ENCODE data around the gene P2RY2.
A peak's percentile ranks its signal among the peaks of the same experiment; 100 is the strongest.

The P2RY2 gene

DNA sequence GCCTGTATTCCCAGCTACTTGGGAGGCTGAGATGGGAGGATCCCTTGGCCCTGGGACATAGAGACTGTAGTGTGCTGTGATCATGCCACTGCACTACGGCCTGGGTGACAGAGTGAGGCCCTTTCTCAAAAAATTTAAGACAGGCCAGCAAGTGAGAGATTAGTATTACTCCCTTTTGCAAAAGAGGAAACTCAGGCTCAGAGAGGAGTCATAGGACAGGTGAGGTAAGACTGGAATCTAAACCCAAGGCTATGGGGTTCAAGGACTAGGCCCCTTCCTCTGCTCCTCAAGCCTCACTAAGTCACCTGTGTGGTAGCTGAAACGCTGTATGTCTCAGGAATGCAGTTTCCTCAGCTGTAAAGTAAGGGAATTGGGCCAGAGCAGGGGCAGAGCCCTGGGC, 1.6 kb upstream of the P2RY2 start:
- Histone ChIP-seq H3K36me3 (ENCODE audit: low read depth) (no peaks in the 10 kb centered on the region), H3K9me3 (ENCODE audit: severe bottlenecking) (no peaks in the 10 kb centered on the region), H3K4me1 (ENCODE audit: insufficient read depth, poor library complexity, severe bottlenecking) (no peaks in the 10 kb centered on the region), H3K27ac (ENCODE audit: poor library complexity, severe bottlenecking) (no peak overlapping the region), H3K4me3 (ENCODE audit: severe bottlenecking) (no peak overlapping the region), H3K27me3 (ENCODE audit: insufficient read depth, poor library complexity, severe bottlenecking) (no peaks in the 10 kb centered on the region)
- ATAC-seq (ENCODE audit: low read depth) (no peak), DNase-seq (ENCODE audit: low spot score) (peak; percentile 2)
- TF ChIP-seq, protein P1, sequence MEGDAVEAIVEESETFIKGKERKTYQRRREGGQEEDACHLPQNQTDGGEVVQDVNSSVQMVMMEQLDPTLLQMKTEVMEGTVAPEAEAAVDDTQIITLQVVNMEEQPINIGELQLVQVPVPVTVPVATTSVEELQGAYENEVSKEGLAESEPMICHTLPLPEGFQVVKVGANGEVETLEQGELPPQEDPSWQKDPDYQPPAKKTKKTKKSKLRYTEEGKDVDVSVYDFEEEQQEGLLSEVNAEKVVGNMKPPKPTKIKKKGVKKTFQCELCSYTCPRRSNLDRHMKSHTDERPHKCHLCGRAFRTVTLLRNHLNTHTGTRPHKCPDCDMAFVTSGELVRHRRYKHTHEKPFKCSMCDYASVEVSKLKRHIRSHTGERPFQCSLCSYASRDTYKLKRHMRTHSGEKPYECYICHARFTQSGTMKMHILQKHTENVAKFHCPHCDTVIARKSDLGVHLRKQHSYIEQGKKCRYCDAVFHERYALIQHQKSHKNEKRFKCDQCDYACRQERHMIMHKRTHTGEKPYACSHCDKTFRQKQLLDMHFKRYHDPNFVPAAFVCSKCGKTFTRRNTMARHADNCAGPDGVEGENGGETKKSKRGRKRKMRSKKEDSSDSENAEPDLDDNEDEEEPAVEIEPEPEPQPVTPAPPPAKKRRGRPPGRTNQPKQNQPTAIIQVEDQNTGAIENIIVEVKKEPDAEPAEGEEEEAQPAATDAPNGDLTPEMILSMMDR (IDR thresholded peaks at IDR 0.05; ENCODE audit: poor library complexity, severe bottlenecking) = no peak

DNA sequence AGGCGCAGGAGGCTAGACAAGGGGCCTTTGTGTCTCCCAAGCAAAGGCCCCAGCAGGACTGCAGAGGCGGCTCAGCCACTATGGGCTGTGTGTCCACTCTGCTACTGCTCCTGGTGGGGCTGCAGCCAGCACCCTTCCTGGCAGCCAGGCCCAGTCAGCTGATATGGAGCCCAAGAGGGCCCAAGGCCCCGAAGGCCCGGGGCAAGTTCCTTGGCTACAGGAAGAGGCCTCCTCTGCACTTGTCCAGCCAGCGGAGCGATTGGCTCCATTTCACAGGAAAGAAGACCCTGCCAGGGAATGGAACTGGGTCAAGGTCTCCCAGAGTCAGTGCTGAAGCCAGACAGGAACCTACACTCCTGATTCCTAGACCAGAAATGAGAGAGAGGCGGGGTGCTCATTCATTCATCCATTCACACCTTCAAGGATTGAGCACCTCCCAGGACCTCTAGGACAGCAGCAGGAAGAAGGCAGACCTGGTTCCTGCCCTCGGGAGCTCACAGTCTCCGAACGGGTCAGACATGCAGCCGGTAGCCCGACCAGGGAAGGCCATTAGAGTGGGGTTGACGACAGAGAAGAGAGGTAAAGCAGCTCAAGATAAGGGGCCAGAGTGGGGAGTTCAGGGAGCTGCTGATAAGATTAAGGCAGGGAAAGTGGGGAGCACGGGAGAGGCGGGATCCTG, 811 bp upstream of the P2RY2 start:
- H3K9me3 ChIP-seq (ENCODE audit: severe bottlenecking) = no peaks in the 10 kb centered on the region
- H3K4me1 ChIP-seq (ENCODE audit: insufficient read depth, poor library complexity, severe bottlenecking) = no peaks in the 10 kb centered on the region
- H3K27ac ChIP-seq (ENCODE audit: poor library complexity, severe bottlenecking) = peak overlapping the region; percentile 3
- no peaks in the 10 kb centered on the region for H3K36me3 ChIP-seq (ENCODE audit: low read depth)
- DNase-seq (ENCODE audit: low spot score) (peak; percentile 30), ATAC-seq (ENCODE audit: low read depth) (no peak)
- no peaks in the 10 kb centered on the region for H3K27me3 ChIP-seq (ENCODE audit: insufficient read depth, poor library complexity, severe bottlenecking)
- peak overlapping the region; percentile 37 for H3K4me3 ChIP-seq (ENCODE audit: severe bottlenecking)
- TF ChIP-seq, protein P1 (IDR thresholded peaks at IDR 0.05; ENCODE audit: poor library complexity, severe bottlenecking) = no peak

DNA sequence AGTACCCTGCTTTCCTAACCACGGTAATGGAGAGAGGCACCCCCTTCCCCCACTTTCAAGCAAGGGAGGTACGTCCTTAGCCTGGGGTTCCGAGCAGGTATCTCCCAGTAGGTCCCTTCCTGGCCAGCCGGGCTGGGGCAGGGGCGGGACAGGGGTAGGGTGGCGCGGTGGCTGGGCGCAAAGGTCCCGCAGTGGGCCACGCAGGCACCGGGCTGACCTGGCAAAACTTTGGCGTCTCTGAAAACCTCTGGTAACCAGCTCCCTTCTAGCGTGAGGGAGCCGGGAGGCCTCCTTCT, 323 bp upstream of the P2RY2 start:
- H3K4me3 ChIP-seq (ENCODE audit: severe bottlenecking) = peak overlapping the region; percentile 37
- ATAC-seq (ENCODE audit: low read depth) = no peak
- TF ChIP-seq, protein P1 (IDR thresholded peaks at IDR 0.05; ENCODE audit: poor library complexity, severe bottlenecking) = no peak

DNA sequence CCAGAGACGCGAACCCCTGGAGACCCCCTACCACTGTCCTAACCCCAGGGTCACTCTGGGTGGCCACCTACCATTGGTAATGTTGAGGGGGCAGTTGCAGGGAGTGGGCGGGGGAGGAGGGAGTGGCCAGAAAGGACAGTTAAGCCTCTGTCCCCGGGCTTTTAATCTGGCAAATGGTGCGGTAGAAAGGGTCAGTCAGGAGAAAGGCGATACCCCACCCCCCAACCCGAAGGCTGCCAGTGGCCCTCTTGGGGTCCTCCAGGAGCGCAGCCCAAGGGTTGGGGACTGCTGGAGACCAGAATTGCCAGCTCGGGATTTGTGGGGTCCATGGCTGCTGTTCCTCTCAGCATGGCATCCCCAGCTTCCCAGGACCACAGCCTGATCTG, 742 bp downstream of the P2RY2 start:
- no peaks in the 10 kb centered on the region for H3K4me1 ChIP-seq (ENCODE audit: insufficient read depth, poor library complexity, severe bottlenecking)
- no peaks in the 10 kb centered on the region for H3K27me3 ChIP-seq (ENCODE audit: insufficient read depth, poor library complexity, severe bottlenecking)
- ATAC-seq (ENCODE audit: low read depth) = no peak
- peak overlapping the region; percentile 37 for H3K4me3 ChIP-seq (ENCODE audit: severe bottlenecking)
- no peaks in the 10 kb centered on the region for H3K9me3 ChIP-seq (ENCODE audit: severe bottlenecking)
- no peaks in the 10 kb centered on the region for H3K36me3 ChIP-seq (ENCODE audit: low read depth)
- no peak overlapping the region for H3K27ac ChIP-seq (ENCODE audit: poor library complexity, severe bottlenecking)
- TF ChIP-seq, protein P1 (IDR thresholded peaks at IDR 0.05; ENCODE audit: poor library complexity, severe bottlenecking) = no peak
- DNase-seq (ENCODE audit: low spot score) = no peak

More for the DNA sequence above, 323 bp upstream of the P2RY2 start:
- no peaks in the 10 kb centered on the region for H3K4me1 ChIP-seq (ENCODE audit: insufficient read depth, poor library complexity, severe bottlenecking)
- H3K27me3 ChIP-seq (ENCODE audit: insufficient read depth, poor library complexity, severe bottlenecking) = no peaks in the 10 kb centered on the region
- peak overlapping the region; percentile 3 for H3K27ac ChIP-seq (ENCODE audit: poor library complexity, severe bottlenecking)
- H3K9me3 ChIP-seq (ENCODE audit: severe bottlenecking) = no peaks in the 10 kb centered on the region
- no peaks in the 10 kb centered on the region for H3K36me3 ChIP-seq (ENCODE audit: low read depth)
- no peak for DNase-seq (ENCODE audit: low spot score)

All from RWPE2 (cell line).